ENCODE measurements around the gene PRDM1.

Gene PRDM1

GRCh38 chr6:106097411-106098231 is 11.5 kb downstream of the PRDM1 start:
- peak; percentile 57 to 80 (median 70) for DNase-seq

GRCh38 chr6:106098383-106099234 is 12.5 kb downstream of the PRDM1 start:
- peak in 1 of 4 experiments; percentile 49 for DNase-seq

- DNase-seq = no peak
Observed at GRCh38 chr6:106099235-106099537, 13.1 kb downstream of the PRDM1 start.

GRCh38 chr6:106100755-106101154 is 14.6 kb downstream of the PRDM1 start:
- no peak for DNase-seq

- DNase-seq = no peak
Observed at GRCh38 chr6:106101466-106101865, 15.3 kb downstream of the PRDM1 start.

GRCh38 chr6:106102034-106102433 is 15.9 kb downstream of the PRDM1 start:
- DNase-seq = no peak

- no peak for DNase-seq
Observed at GRCh38 chr6:106102967-106103727, 17.0 kb downstream of the PRDM1 start.

- no peak for DNase-seq
Observed at GRCh38 chr6:106103728-106104109, 17.6 kb downstream of the PRDM1 start.

GRCh38 chr6:106104476-106104875 is 18.3 kb downstream of the PRDM1 start:
- DNase-seq = no peak

GRCh38 chr6:106104941-106105340 is 18.8 kb downstream of the PRDM1 start:
- no peak for DNase-seq

GRCh38 chr6:106105493-106105892 is 19.4 kb downstream of the PRDM1 start:
- DNase-seq = no peak

GRCh38 chr6:106106276-106107042 is 20.3 kb downstream of the PRDM1 start:
- no peak for DNase-seq

- DNase-seq = peak in 1 of 4 experiments; percentile 55
Observed at GRCh38 chr6:106107043-106107613, 21.0 kb downstream of the PRDM1 start.

- no peak for DNase-seq
Observed at GRCh38 chr6:106108129-106108528, 22.0 kb downstream of the PRDM1 start.

- no peak for DNase-seq
Observed at GRCh38 chr6:106109029-106109428, 22.9 kb downstream of the PRDM1 start.

- peak in 1 of 4 experiments; percentile 45 for DNase-seq
Observed at GRCh38 chr6:106110164-106110826, 24.2 kb downstream of the PRDM1 start.

GRCh38 chr6:106112433-106112832 is 26.3 kb downstream of the PRDM1 start:
- DNase-seq = peak in 2 of 4 experiments; percentile 50 to 61

- DNase-seq = no peak
Observed at GRCh38 chr6:106113256-106113959, 27.3 kb downstream of the PRDM1 start.

- DNase-seq = no peak
Observed at GRCh38 chr6:106114492-106114891, 28.4 kb downstream of the PRDM1 start.

- DNase-seq = no peak
Observed at GRCh38 chr6:106115286-106115685, 29.1 kb downstream of the PRDM1 start.

Measured in suppressor macrophage (primary cell).